ENCODE measurements around the gene ZNF341.
"Not testable (repeated sequence)": the region's sequence is repeated elsewhere in the genome, so short reads cannot be mapped to it uniquely, and the experiment has no call there.

The ZNF341 gene

GRCh38 chr20:33731693-33732165 is at the start of gene ZNF341:
Gene ZNF341, plus strand, starts transcription at chr20:33731996. Its CDS starts 26 bp downstream, at chr20:33732022.
- DNase-seq: peak; percentile 87

DNA sequence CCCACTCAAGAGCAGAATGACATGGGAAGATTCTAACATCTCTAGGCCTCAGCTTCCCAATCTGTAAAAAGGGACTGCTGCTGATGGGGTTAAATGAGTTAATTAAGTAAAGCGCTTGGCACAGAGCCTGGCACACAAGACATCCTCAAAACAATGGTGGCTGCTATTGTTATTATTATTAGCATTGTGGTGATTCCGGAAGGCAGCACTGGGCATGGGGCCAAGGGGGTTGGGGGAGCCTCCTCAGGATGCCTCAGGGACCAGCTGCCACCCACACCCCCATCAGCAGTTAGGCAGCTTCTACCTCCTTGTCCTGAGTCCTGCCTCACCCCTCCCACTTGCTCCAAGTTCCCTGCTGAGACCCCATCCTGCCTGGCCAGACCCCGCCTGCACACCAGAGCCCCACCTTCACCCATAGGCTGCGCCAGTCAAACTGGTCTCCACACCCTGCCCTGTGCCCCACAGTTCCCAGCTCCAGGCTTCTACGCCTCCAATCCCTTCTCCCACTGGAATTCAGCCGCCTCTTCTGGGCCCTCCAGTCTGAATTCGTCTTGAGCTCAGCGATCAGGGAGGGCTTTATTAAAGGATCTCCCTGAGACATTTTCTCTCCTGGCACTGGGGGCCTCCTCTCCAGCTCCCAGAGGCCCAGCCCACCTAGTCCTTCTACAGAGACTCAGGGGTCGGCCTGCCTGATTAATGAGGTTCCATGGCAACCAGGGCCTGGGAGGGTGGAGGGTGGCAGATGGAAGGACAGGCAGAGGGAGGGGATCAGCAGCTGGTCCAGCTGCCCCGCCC is 47.1 kb upstream of the ZNF341 start:
- DNase-seq: no peak

GRCh38 chr20:33685328-33686099 is 46.3 kb upstream of the ZNF341 start:
- DNase-seq: no peak

- peak; percentile 92 for DNase-seq
Observed at GRCh38 chr20:33686100-33686983, 45.5 kb upstream of the ZNF341 start, which contains the start of gene E2F1. Gene E2F1, minus strand, starts transcription at chr20:33686385. Its CDS starts 121 bp downstream, at chr20:33686264.

DNA sequence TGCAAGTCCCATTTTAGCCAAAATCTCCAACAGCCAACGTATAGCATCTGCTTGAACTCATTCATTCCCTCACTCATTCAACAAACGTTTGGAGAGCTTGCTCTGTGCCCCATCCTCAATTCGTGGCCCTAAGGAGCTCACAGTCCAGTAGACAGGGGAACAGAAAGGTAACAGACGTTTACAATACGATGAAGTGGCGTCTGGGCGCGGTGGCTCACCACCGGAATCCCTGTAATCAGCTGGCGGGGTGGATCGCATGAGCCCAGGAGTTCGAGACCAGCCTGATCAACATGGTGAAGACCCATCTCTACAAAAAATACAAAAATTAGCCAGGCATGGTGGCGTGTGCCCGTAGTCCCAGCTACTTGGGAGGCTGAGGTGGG is 44.8 kb upstream of the ZNF341 start:
- DNase-seq: no peak

DNA sequence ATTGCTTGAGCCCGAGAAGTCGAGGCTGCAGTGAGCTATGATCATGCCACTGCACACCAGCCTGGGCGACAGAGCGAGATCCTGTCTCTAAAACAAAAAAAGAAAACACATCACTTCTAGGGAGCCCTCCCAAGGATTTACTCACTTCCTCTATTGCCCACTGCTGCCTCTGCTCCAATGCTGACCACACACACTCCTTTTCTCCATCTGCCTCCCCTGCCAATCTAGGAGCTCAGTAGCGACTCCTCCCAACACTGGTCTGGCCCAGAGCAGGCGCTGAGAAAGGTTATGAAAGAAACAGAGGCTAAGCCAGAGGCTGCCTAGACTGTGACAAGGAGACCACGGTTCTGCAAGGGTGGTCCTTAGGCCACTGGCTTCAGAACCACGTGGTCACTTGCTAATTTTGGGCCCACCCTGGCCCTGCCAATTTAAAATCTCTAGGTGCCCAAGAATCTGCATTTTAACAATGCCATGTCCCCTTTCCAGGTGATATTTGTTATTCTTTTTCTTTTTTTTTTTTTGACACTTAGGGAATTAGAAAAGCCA is 44.4 kb upstream of the ZNF341 start:
- DNase-seq: no peak

GRCh38 chr20:33687993-33688937 is 43.5 kb upstream of the ZNF341 start:
- no peak for DNase-seq

- DNase-seq: no peak
Observed at GRCh38 chr20:33688938-33689424, 42.8 kb upstream of the ZNF341 start.

DNA sequence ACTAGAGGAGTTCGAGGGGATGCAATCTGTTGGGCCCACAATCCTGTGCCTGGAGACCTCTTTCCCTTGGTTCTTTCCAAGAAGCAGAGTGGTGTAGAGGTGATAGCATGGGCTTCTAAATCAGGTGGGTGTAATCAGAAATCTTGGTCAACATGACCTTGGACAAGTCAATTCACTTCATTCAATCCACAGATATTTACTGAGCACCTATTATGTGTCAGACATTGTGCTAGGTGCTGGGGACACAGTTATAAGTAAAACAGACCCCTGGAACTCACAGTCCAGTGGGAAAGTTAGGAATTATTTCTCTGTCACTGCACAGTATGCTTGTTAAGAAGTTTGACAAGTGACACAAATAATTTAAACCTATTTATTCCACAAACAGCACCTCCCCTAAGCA is 42.3 kb upstream of the ZNF341 start:
- no peak for DNase-seq

DNA sequence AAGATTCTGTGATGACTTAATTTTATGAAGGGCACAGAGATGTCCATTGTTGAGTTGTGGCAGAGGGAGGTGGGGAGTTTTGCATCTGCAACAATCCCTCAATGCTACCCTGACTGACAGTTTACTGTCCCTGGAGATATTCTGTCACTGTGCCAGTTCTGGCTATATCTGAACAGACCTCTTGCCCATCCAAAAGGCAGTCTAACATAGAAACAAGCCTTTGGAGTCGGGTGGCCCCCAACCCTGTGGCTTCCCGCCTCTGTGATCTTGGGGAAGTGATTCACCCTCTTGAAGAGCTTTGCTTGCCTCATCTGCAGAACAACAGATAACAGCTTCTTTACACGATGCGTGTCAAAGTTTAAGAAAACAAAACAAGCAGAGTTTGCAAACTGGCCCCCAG is 41.8 kb upstream of the ZNF341 start:
- DNase-seq: peak; percentile 50

GRCh38 chr20:33693289-33693688 is 38.5 kb upstream of the ZNF341 start:
- DNase-seq: no peak

DNA sequence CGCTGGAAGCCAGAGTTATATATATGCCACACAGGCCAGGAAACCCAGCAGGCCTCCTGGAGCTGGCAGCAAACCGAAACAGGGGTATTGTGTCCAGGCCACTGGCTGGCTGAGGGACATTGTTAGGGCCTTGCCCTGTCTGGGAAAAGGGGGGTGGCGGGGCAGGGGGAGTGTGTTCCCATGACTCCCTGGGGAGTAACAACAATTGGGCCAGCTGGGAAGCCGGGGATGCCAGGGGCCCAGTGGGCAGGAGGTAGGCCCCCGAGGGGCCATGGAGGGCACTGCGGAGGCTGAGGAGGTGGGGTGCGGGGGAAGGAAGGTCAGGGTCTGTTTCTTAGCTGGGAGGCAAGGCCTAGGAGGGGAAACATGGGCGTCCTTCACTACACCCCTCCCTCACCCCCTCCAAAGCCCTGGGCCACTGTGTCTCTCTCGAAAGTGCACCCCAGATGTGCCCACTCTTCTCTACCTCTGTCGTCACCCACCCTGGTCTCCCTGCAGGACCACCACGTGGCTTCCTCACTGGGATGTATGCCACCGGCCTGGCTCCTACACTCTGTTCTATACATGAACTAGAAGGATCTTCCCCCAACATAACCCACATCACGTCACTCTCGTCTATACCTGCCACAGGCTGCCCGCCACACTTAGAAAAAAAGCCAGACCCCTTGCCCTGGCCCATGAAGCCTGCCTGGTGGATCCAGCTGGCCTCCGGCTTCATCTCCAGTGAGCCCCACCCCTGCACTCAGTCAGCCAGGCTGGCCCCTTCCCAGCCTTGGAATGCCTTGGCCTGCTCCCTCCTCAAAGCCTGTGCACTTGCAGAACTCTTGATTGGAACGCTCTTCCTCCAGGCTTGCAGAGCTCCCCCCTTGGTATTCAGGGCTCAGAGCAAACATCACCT is 37.8 kb upstream of the ZNF341 start:
- no peak for DNase-seq

GRCh38 chr20:33694639-33695012 is 37.2 kb upstream of the ZNF341 start:
- DNase-seq: no peak

GRCh38 chr20:33696448-33696847 is 35.3 kb upstream of the ZNF341 start:
- DNase-seq: no peak

- DNase-seq: no peak
Observed at GRCh38 chr20:33697129-33697528, 34.7 kb upstream of the ZNF341 start.

DNA sequence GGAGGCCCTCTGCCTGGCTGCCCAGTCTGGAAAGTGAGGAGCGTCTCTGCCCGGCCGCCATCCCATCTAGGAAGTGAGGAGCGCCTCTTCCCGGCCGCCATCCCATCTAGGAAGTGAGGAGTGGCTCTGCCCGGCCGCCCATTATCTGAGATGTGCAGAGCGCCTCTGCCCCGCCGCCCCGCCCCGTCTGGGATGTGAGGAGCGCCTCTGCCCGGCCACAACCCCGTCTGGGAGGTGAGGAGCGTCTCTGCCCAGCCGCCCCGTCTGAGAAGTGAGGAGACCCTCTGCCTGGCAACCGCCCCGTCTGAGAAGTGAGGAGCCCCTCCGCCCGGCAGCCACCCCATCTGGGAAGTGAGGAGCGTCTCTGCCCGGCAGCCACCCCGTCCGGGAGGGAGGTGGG is 32.8 kb upstream of the ZNF341 start:
- not testable (repeated sequence) for DNase-seq

GRCh38 chr20:33700696-33701441 is 30.9 kb upstream of the ZNF341 start:
- DNase-seq: not testable (repeated sequence)

DNA sequence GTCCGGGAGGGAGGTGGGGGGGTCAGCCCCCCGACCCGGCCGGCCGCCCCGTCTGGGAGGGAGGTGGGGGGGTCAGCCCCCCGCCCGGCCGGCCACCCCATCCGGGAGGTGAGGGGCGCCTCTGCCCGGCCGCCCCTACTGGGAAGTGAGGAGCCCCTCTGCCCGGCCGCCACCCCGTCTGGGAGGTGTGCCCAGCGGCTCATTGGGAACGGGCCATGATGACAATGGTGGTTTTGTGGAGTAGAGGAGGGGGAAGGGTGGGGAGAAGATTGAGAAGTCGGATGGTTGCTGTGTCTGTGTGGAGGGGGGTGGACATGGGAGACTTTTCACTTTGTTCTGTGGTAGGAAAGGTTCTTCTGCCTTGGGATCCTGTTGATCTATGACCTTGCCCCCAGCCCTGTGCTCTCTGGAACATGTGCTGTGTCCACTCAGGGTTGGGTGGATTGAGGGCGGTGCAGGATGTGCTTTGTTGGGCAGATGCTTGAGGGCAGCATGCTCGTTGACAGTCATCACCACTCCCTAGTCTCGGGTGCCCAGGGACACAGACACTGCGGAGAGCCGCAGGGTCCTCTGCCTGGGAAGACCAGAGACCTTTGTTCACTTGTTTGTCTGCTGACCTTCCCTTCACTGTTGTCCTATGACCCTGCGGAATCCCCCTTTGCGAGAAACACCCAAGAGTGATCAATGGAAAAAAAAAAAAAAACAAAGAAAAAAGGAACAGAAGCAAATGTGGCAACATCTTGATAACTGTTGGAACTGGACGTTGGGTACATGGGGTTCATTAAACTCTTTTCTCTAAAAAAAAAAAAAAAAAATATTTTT is 30.0 kb upstream of the ZNF341 start:
- no peak for DNase-seq

DNA sequence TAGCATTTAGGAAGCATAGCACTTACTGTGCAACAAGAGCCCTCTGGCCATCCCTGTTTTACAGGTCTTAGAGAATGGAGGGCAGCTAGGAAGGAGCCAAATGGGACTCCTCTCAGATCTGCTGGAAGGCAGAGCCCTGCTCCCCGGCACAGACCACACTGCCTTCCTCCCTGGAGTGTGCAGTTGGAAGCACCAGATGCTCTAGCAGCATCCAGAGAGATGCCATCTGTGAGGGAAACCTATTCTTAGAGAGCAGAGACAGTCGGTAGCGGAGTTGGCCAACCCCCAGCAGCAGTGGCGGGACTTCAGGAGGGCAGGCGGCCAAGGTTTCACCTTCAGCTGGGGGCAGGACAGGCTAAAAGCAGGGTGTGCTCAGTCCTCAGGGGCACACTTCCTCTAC is 28.9 kb upstream of the ZNF341 start:
- DNase-seq: no peak

Measured in activated CD4-positive, alpha-beta T cell treated with anti-CD3 and anti-CD28 coated beads, Interleukin-2, amount 50 U/mL, for 1 hour (primary cell).